Breast epithelium (tissue), 4 donors: ENCODE measurements around the gene JKAMP. TPM values are rescaled to one million over a fixed set of nuclear protein-coding genes. Genes with fewer than 3 reads are reported as not detected.
A peak's percentile ranks its signal among the peaks of the same experiment; 100 is the strongest.

ENCODE experiments used
- DNase-seq, 2 donors: peaks; one replicate each; pipeline ENCODE4 v3.0.0-alpha.2; 2019; ENCODE audit warnings: low spot score in 2 of 2
- H3K27ac ChIP-seq, 2 donors: fragments of 200-600 bp; sonication (generic) in 1 of 2; one replicate each; pipeline ENCODE4 v1.5.1; 2016 to 2019; ENCODE audit warnings: mild to moderate bottlenecking in 1 of 2
- H3K27me3 ChIP-seq, 2 donors: fragments of 200-600 bp; sonication (generic) in 1 of 2; one replicate each; pipeline versions ENCODE4 v1.5.1 to v1.6.0; 2017 to 2019; ENCODE audit warnings: control low read depth in 1 of 2, mild to moderate bottlenecking in 1 of 2
- H3K36me3 ChIP-seq: fragments of 200-600 bp; one replicate; pipeline ENCODE4 v1.5.1; 2019
- H3K4me1 ChIP-seq, 2 donors: fragments of 200-600 bp; sonication (generic); one replicate each; pipeline ENCODE4 v1.5.1; 2016 to 2019; ENCODE audit warnings: control low read depth in 1 of 2
- H3K4me3 ChIP-seq, 3 donors: fragments of 200-600 bp; sonication (generic); 1 replicate in 2 of 3; 2 replicates in 1 of 3; pipeline ENCODE4 v1.5.1; 2016 to 2019; ENCODE audit warnings: mild to moderate bottlenecking in 3 of 3, moderate library complexity in 2 of 3
- H3K9me3 ChIP-seq, 2 donors: fragments of 200-600 bp; sonication (generic) in 1 of 2; one replicate each; pipeline ENCODE4 v1.5.1; 2016 to 2019; ENCODE audit warnings: control low read depth in 1 of 2
- POLR2A ChIP-seq: fragments of 450-650 bp; IDR thresholded peaks from one replicate; pipeline ENCODE4 v1.6.1; 2016; ENCODE audit warnings: antibody characterized with exemption, mild to moderate bottlenecking, moderate library complexity
- POLR2AphosphoS5 ChIP-seq, 3 donors: sonication (generic); formaldehyde crosslinking; IDR thresholded peaks; one replicate each; pipeline ENCODE4 v1.6.1; 2017; ENCODE audit warnings: antibody characterized with exemption in 3 of 3
- intact Hi-C: fragments of 100-400 bp; cut with DNase I; formaldehyde crosslinking; loops from one replicate; pipeline ENCODE4 v1.15.1; 2023; ENCODE audit warnings: low total_unique reads
- total RNA-seq, 3 donors: library from RNA; depleted of rRNA; stranded (reverse); fragments of >200 nt; gene quantifications; one replicate each; pipeline ENCODE4 v1.1.0, GENCODE V29; 2016
- TF ChIP-seq, protein P1 (sequence below), 3 donors: fragments of 450-650 bp; IDR thresholded peaks; one replicate each; pipeline ENCODE4 v1.5.1; 2016 to 2017; ENCODE audit warnings: antibody characterized with exemption in 3 of 3, mild to moderate bottlenecking in 3 of 3, moderate library complexity in 3 of 3

JKAMP gene
- total RNA-seq, 3 donors from 2014 or later = 53.4 to 74.8 (median 64.8) TPM

DNA sequence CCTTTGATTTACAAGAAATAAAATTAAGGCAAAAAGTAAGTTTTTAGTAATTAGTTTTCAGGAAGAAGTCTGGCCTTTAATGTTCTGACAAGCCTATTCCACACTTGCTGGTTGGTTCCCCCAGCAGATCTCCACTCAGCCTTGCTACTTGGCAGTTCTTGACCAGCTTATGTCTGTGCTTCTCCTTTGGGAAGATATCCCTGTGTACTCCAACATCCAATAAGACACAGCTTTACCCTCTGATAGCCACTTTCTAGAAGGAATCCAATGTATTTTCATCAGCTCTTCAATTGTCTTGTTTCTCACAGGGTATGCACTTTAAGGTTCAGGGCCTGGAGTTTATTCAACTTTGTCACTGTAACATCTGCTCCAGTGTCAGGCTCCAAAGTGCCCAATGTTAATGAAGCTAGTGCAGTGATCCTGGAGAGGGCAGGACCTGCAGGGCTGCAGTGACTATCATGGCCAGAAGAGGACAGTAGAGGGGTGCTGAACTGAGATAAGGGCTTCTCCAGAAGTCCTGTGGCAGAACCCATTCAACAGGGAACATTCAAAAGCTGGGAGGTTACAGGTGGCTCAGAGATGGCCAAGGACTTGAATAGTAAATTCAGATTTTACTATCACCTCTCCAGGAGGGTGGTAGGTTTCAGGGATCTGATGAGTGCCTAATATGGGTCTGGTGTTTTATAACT lies 22.9 kb downstream of the JKAMP start:
- Histone ChIP-seq H3K36me3 (peaks cover 5% of the 10 kb centered on the region), H3K9me3 (no peaks in the 10 kb centered on the region), H3K27ac (no peak overlapping the region), H3K27me3 (no peaks in the 10 kb centered on the region), H3K4me1 (no peaks in the 10 kb centered on the region), H3K4me3 (no peak overlapping the region)
- no peak for DNase-seq
- TF ChIP-seq, protein P1, sequence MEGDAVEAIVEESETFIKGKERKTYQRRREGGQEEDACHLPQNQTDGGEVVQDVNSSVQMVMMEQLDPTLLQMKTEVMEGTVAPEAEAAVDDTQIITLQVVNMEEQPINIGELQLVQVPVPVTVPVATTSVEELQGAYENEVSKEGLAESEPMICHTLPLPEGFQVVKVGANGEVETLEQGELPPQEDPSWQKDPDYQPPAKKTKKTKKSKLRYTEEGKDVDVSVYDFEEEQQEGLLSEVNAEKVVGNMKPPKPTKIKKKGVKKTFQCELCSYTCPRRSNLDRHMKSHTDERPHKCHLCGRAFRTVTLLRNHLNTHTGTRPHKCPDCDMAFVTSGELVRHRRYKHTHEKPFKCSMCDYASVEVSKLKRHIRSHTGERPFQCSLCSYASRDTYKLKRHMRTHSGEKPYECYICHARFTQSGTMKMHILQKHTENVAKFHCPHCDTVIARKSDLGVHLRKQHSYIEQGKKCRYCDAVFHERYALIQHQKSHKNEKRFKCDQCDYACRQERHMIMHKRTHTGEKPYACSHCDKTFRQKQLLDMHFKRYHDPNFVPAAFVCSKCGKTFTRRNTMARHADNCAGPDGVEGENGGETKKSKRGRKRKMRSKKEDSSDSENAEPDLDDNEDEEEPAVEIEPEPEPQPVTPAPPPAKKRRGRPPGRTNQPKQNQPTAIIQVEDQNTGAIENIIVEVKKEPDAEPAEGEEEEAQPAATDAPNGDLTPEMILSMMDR (IDR thresholded peaks at IDR 0.05) = peak; percentile 28 to 64 (median 58)
- TF ChIP-seq POLR2AphosphoS5 (IDR thresholded peaks at IDR 0.05) (no peak), POLR2A (no peak)
- intact Hi-C loops = no loop called here

DNA sequence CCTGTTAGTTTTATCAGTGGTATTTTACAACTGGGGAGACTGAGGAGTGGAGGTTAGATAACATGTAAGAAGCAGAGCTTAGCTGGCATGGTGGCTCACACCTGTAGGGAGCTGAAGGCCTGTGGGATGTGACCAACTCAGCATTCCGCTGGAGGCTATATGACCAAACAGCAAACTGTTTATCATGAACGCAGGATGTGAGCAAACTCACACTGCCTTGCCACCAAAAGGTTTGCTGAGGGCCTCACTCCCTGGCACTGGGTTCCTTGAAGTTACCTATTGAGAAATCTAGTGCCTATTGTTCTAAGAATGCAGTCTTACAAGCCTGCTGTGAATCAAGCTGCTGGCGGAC lies 23.4 kb downstream of the JKAMP start:
- H3K27me3 ChIP-seq = no peaks in the 10 kb centered on the region
- no peak overlapping the region for H3K4me3 ChIP-seq
- no peak for DNase-seq
- H3K4me1 ChIP-seq = no peaks in the 10 kb centered on the region
- H3K27ac ChIP-seq = no peak overlapping the region
- H3K9me3 ChIP-seq = no peaks in the 10 kb centered on the region
- peaks cover 5% of the 10 kb centered on the region for H3K36me3 ChIP-seq
- TF ChIP-seq POLR2A (no peak), POLR2AphosphoS5 (IDR thresholded peaks at IDR 0.05) (no peak)
- TF ChIP-seq, protein P1 (IDR thresholded peaks at IDR 0.05) = no peak
- intact Hi-C loops = no loop called here

DNA sequence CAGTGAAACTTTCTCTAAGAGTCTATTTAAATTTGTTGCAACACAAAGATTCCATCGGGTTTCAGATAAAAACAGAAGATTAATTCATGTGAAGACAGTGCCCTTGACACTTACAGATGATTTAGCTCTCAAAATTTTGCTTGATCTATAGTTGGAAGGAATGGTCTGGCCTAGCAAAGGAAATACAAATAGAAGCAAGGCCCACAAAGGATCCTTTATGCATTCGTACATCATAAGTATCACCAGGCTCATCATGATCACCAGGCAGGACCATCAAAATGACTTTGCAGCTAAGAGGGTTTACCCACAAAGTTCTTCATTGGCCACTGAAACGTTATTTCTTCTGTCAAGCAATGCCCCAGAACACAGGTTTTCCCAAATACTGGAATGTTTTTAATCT lies 24.8 kb downstream of the JKAMP start:
- Histone ChIP-seq H3K27me3 (no peaks in the 10 kb centered on the region), H3K36me3 (peaks cover 5% of the 10 kb centered on the region), H3K27ac (no peak overlapping the region), H3K9me3 (no peaks in the 10 kb centered on the region), H3K4me1 (no peaks in the 10 kb centered on the region), H3K4me3 (no peak overlapping the region)
- intact Hi-C loops = no loop called here
- no peak for DNase-seq
- no peak for TF ChIP-seq POLR2AphosphoS5 (IDR thresholded peaks at IDR 0.05)
- TF ChIP-seq, protein P1 (IDR thresholded peaks at IDR 0.05) = no peak
- no peak for TF ChIP-seq POLR2A

DNA sequence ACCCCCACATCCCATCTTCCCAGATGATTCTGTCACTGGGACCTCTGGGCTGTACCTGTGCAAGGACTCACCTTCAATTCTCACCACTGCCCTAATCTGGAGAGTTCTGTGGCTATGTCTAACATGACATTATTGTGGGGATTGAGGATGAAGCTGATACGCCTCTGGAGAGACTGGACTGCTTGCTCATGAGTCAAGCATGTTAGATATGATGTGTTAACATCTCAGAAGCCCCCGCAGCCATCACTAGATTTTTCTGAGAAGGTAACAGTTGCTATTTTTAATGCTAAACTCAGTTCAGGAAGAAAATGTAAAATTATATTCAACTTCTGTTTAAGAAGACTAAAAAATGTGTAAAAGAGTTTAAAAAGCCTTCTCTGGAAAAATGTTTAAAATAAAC lies 25.7 kb downstream of the JKAMP start:
- intact Hi-C loops = no loop called here
- no peak for DNase-seq
- Histone ChIP-seq H3K4me1 (no peaks in the 10 kb centered on the region), H3K27ac (no peak overlapping the region), H3K36me3 (no peaks in the 10 kb centered on the region), H3K9me3 (no peaks in the 10 kb centered on the region), H3K4me3 (no peak overlapping the region), H3K27me3 (no peaks in the 10 kb centered on the region)
- TF ChIP-seq, protein P1 (IDR thresholded peaks at IDR 0.05) = no peak
- TF ChIP-seq POLR2AphosphoS5 (IDR thresholded peaks at IDR 0.05) = no peak
- TF ChIP-seq POLR2A = no peak

DNA sequence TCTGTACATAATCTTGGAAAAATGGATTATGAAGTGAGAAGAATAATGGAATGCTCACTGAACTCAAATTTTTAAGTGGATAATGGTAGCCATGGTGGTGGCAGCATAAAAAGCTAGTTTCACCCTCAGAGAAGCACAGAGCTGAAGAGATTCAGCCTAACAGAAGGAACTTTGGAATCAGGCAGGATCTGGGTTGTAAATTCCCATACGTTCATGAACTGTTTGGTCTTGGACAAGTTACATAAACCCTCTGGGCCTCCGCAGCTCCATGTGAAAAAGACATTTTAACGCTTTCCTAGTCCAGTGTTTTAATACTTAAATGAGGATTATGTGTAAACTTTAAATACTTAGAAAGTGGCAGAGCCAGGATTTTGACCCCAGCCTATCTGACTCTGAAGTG lies 26.6 kb downstream of the JKAMP start:
- H3K36me3 ChIP-seq = no peaks in the 10 kb centered on the region
- intact Hi-C loops = no loop called here
- H3K4me3 ChIP-seq = no peak overlapping the region
- H3K4me1 ChIP-seq = no peaks in the 10 kb centered on the region
- H3K27me3 ChIP-seq = no peaks in the 10 kb centered on the region
- no peaks in the 10 kb centered on the region for H3K9me3 ChIP-seq
- H3K27ac ChIP-seq = no peak overlapping the region
- TF ChIP-seq POLR2AphosphoS5 (IDR thresholded peaks at IDR 0.05) (no peak), POLR2A (no peak)
- TF ChIP-seq, protein P1 (IDR thresholded peaks at IDR 0.05) = no peak
- DNase-seq = no peak
